Measurements from ENCODE around the gene TBX6.

The TBX6 gene

GRCh38 chr16:30078744-30079143, 13.0 kb downstream of the TBX6 start:
- H3K4me1 ChIP-seq = peaks cover 6% of the 10 kb centered on the region
- H3K27me3 ChIP-seq (ENCODE audit: control insufficient read depth, insufficient read depth, low read length) = no peaks in the 10 kb centered on the region
- peaks cover 33% of the 10 kb centered on the region for H3K79me2 ChIP-seq
- TF ChIP-seq CTCF (IDR thresholded peaks at IDR 0.05) = no peak
- no peak overlapping the region for H2AFZ ChIP-seq
- no peaks in the 10 kb centered on the region for H3K36me3 ChIP-seq (ENCODE audit: control insufficient read depth, insufficient read depth, low read length)
- H3K4me3 ChIP-seq (ENCODE audit: low read depth, low read length) = no peak overlapping the region
- no peak overlapping the region for H3K27ac ChIP-seq
- H3K9ac ChIP-seq = no peak overlapping the region
- H3K4me2 ChIP-seq (ENCODE audit: low read length) = no peak overlapping the region
- no peaks in the 10 kb centered on the region for H3K9me3 ChIP-seq (ENCODE audit: control insufficient read depth, low read length)

- no peak for TF ChIP-seq CTCF (IDR thresholded peaks at IDR 0.05)
- Histone ChIP-seq H2AFZ (no peak overlapping the region), H3K4me2 (ENCODE audit: low read length) (no peak overlapping the region), H3K9me3 (ENCODE audit: control insufficient read depth, low read length) (no peaks in the 10 kb centered on the region), H3K36me3 (ENCODE audit: control insufficient read depth, insufficient read depth, low read length) (no peaks in the 10 kb centered on the region), H3K4me3 (ENCODE audit: low read depth, low read length) (no peak overlapping the region), H3K27ac (no peak overlapping the region), H3K9ac (no peak overlapping the region), H3K4me1 (peaks cover 6% of the 10 kb centered on the region), H3K27me3 (ENCODE audit: control insufficient read depth, insufficient read depth, low read length) (no peaks in the 10 kb centered on the region), H3K79me2 (peaks cover 34% of the 10 kb centered on the region)
Observed at GRCh38 chr16:30077656-30078055, 14.1 kb downstream of the TBX6 start.

- TF ChIP-seq CTCF (IDR thresholded peaks at IDR 0.05) = no peak
- Histone ChIP-seq H3K9ac (peak overlapping the region; percentile 75), H3K36me3 (ENCODE audit: control insufficient read depth, insufficient read depth, low read length) (no peaks in the 10 kb centered on the region), H3K4me1 (peaks cover 6% of the 10 kb centered on the region), H3K4me3 (ENCODE audit: low read depth, low read length) (peak overlapping the region; percentile 83), H2AFZ (peak overlapping the region; percentile 87), H3K9me3 (ENCODE audit: control insufficient read depth, low read length) (no peaks in the 10 kb centered on the region), H3K27ac (peak overlapping the region; percentile 90), H3K79me2 (peaks cover 34% of the 10 kb centered on the region), H3K27me3 (ENCODE audit: control insufficient read depth, insufficient read depth, low read length) (no peaks in the 10 kb centered on the region), H3K4me2 (ENCODE audit: low read length) (peak overlapping the region; percentile 65)
Observed at GRCh38 chr16:30076276-30076791, 15.4 kb downstream of the TBX6 start.

- peak within 1 kb of the TSS; percentile 83 for H3K4me3 ChIP-seq (ENCODE audit: low read depth, low read length)
- no peaks in the 10 kb centered on the region for H3K27me3 ChIP-seq (ENCODE audit: control insufficient read depth, insufficient read depth, low read length)
- H3K27ac ChIP-seq = peak within 1 kb of the TSS; percentile 90
- peak within 1 kb of the TSS; percentile 87 for H2AFZ ChIP-seq
- TF ChIP-seq CTCF (IDR thresholded peaks at IDR 0.05) = no peak
- peak within 1 kb of the TSS; percentile 65 for H3K4me2 ChIP-seq (ENCODE audit: low read length)
- peaks cover 34% of the 10 kb centered on the region for H3K79me2 ChIP-seq
- peaks cover 6% of the 10 kb centered on the region for H3K4me1 ChIP-seq
- H3K36me3 ChIP-seq (ENCODE audit: control insufficient read depth, insufficient read depth, low read length) = no peaks in the 10 kb centered on the region
- peak within 1 kb of the TSS; percentile 75 for H3K9ac ChIP-seq
- H3K9me3 ChIP-seq (ENCODE audit: control insufficient read depth, low read length) = no peaks in the 10 kb centered on the region
Observed at GRCh38 chr16:30075503-30076275, 16.0 kb downstream of the TBX6 start, which contains the start of gene PPP4C. Gene PPP4C, plus strand, starts transcription at chr16:30075994. Its CDS starts 384 bp downstream, at chr16:30076378.
